Heart right ventricle (tissue), 16 donors: ENCODE data around the gene NR4A3. TPM values are rescaled to one million over a fixed set of nuclear protein-coding genes. Genes with fewer than 3 reads are reported as not detected.
"Not testable (repeated sequence)": the region's sequence is repeated elsewhere in the genome, so short reads cannot be mapped to it uniquely, and the experiment has no call there.

Experiments used
- ATAC-seq, 8 donors: fragments of 200-7000 bp; cut with Tn5 transposase; one replicate each; pipeline ENCODE4 v1.9.1; 2020; ENCODE audit warnings: mild to moderate bottlenecking in 8 of 8, moderate library complexity in 8 of 8, moderate number of reproducible peaks in 1 of 8
- DNase-seq, 2 donors: peaks; one replicate each; pipeline ENCODE4 v3.0.0-alpha.2; 2020
- H3K27ac ChIP-seq, 10 donors: fragments of 200-600 bp; sonication (generic) in 2 of 10; one replicate each; pipeline versions ENCODE4 v1.5.0 to v1.8.0; 2020 to 2022; ENCODE audit warnings: mild to moderate bottlenecking in 3 of 10
- H3K27me3 ChIP-seq, 7 donors: fragments of 200-600 bp; one replicate each; pipeline ENCODE4 v1.8.0; 2021 to 2022; ENCODE audit warnings: mild to moderate bottlenecking in 2 of 7
- H3K36me3 ChIP-seq, 9 donors: fragments of 200-600 bp; sonication (generic) in 1 of 9; one replicate each; pipeline versions ENCODE4 v1.5.0 to v1.8.0; 2020 to 2022; ENCODE audit warnings: mild to moderate bottlenecking in 2 of 9
- H3K4me1 ChIP-seq, 9 donors: fragments of 200-600 bp; sonication (generic) in 1 of 9; one replicate each; pipeline versions ENCODE4 v1.5.0 to v1.8.0; 2020 to 2022; ENCODE audit warnings: mild to moderate bottlenecking in 4 of 9
- H3K4me3 ChIP-seq, 10 donors: fragments of 200-600 bp; sonication (generic) in 2 of 10; one replicate each; pipeline versions ENCODE4 v1.5.0 to v1.8.0; 2020 to 2022; ENCODE audit warnings: mild to moderate bottlenecking in 7 of 10, moderate library complexity in 2 of 10
- H3K9me3 ChIP-seq, 11 donors: fragments of 200-600 bp in 10 of 11; sonication (generic) in 2 of 11; one replicate each; pipeline versions ENCODE4 v1.5.0 to v1.8.0; 2013 to 2022; ENCODE audit warnings: mild to moderate bottlenecking in 2 of 11, control low read depth in 1 of 11, moderate library complexity in 1 of 11
- CTCF ChIP-seq, 9 donors: fragments of 200-600 bp; sonication (generic) in 2 of 9; IDR thresholded peaks; one replicate each; pipeline versions ENCODE4 v1.5.0 to v1.8.0; 2021 to 2022; ENCODE audit warnings: antibody characterized with exemption in 9 of 9, mild to moderate bottlenecking in 5 of 9, moderate library complexity in 1 of 9
- WGBS, 2 donors: extraction: QIAGEN DNeasy Blood & Tissue Kit; methylation state at CpG; one replicate each; pipeline ENCODE4 v1.1.7; 2013; ENCODE audit warnings: inconsistent platforms in 1 of 2; 5-methylcytosine and 5-hydroxymethylcytosine counted together
- intact Hi-C, 10 donors: fragments of 100-400 bp; cut with DNase I; formaldehyde crosslinking; loops; one replicate each; pipeline versions ENCODE4 v1.11.1 to v1.14.2; 2022
- polyA plus RNA-seq, 2 donors: library from polyadenylated mRNA; stranded (reverse); fragments of 200-250 nt; gene quantifications; one replicate each; pipeline ENCODE4 v1.2.3, GENCODE V29; 2013
- total RNA-seq, 10 donors: library from RNA; stranded (reverse); fragmentation: NEBNext Ultra II Directional in 3 of 10; extraction: Animal tissue kit (Norgen Biotek cat#: 25700) in 3 of 10; gene quantifications; one replicate each; pipeline versions ENCODE4 v1.2.1 to v1.2.4, GENCODE V29; 2021 to 2023
- donor health status: Arrhythmogenic right ventricular cardiomyopathy.
- donor health status: ischemic (EF 13 %, LVEDD 7.1; RV severe dilation, severe dysfunction).
- donor health status: healthy with polysubstance abuse.
- donor health status: DM: no; HTN: yes; CAD: no.
- donor health status: DM: no; HTN: no; CAD: no.
- donor health status: ischemic (EF 25% LVEDD 6.9; RV normal size, moderate dysfunction).
- donor health status: ischemic (EF 25% LVEDD 5.7; RV mildly dilated, moderate dysfunction).
- donor health status: healthy.
- donor health status: DM: yes; HTN: yes; CAD: no.
- donor health status: Ischemic cardiomyopathy.
- donor health status: ischemic (EF 35%, LVEDD 5.7; RV mildly dilated, moderate dysfunction).
- donor health status: nonischemic (EF 11% LVEDD 7.7; RV severe dilation, severe dysfunction).
- donor health status: DM: yes; HTN: yes; CAD: no.
- donor health status: PGD.
- donor health status: ischemic (EF 29% LVEDD 5.4; RV normal size, mild dysfunction).
- donor health status: nonischemic (EF 23%, LVEDD 6.1; RV moderate dilation, normal function).

Gene NR4A3
- total and polyA plus RNA-seq, 12 donors = 2.6 to 148 (median 11.6) TPM

- WGBS, 2 donors = 69 to 77% methylated on average over 2 of the region's 2 CpGs
- ATAC-seq = no peak
- intact Hi-C loops = no loop called here
Observed at GRCh38 chr9:99850736-99851499, 29.2 kb downstream of the NR4A3 start.

DNA sequence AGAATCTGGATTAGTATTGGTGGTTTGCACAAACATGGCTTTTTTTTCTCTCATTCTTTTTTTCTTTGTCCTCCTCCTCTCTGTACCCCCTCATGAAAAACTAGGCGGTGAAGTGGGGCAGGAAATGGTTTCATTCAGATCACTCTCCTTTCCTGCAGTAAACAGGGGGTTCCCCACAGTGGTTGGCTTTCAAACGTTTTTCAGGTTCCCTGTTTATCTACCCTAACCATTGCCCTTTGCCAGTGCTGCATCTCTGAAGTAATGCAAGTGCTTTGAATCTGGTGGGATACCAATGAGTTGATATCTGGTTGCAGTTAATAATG, 29.8 kb downstream of the NR4A3 start:
- Histone ChIP-seq H3K9me3 (no peaks in the 10 kb centered on the region), H3K27ac (no peak overlapping the region), H3K36me3 (peaks cover 0 to 41% (median 0%) of the 10 kb centered on the region in 9 donors), H3K27me3 (no peaks in the 10 kb centered on the region), H3K4me1 (peaks cover 0 to 5% (median 0%) of the 10 kb centered on the region in 9 donors), H3K4me3 (no peak overlapping the region)
- no peak for TF ChIP-seq CTCF (IDR thresholded peaks at IDR 0.05)
- no peak for ATAC-seq
- WGBS, 2 donors = 36 to 44% methylated on average over 2 of the region's 2 CpGs
- intact Hi-C loops = no loop called here
- DNase-seq = no peak

More at GRCh38 chr9:99850736-99851499, 29.2 kb downstream of the NR4A3 start:
- Histone ChIP-seq H3K27ac (no peak overlapping the region), H3K4me1 (peaks cover 0 to 5% (median 0%) of the 10 kb centered on the region in 9 donors), H3K4me3 (no peak overlapping the region), H3K27me3 (no peaks in the 10 kb centered on the region), H3K9me3 (no peaks in the 10 kb centered on the region), H3K36me3 (peaks cover 0 to 46% (median 0%) of the 10 kb centered on the region in 9 donors)
- DNase-seq = no peak
- TF ChIP-seq CTCF (IDR thresholded peaks at IDR 0.05) = no peak

- no peak overlapping the region for H3K4me3 ChIP-seq
- peaks cover 0 to 29% (median 0%) of the 10 kb centered on the region in 9 donors for H3K36me3 ChIP-seq
- no peak overlapping the region for H3K27ac ChIP-seq
- DNase-seq (no peak), ATAC-seq (no peak)
- no peak for TF ChIP-seq CTCF (IDR thresholded peaks at IDR 0.05)
- no peaks in the 10 kb centered on the region for H3K9me3 ChIP-seq
- peaks cover 0 to 5% (median 0%) of the 10 kb centered on the region in 9 donors for H3K4me1 ChIP-seq
- WGBS, 2 donors = 86 to 87% methylated on average over 4 of the region's 4 CpGs
- H3K27me3 ChIP-seq = no peaks in the 10 kb centered on the region
- intact Hi-C loops = no loop called here
Observed at GRCh38 chr9:99852617-99853016, 30.9 kb downstream of the NR4A3 start.

DNA sequence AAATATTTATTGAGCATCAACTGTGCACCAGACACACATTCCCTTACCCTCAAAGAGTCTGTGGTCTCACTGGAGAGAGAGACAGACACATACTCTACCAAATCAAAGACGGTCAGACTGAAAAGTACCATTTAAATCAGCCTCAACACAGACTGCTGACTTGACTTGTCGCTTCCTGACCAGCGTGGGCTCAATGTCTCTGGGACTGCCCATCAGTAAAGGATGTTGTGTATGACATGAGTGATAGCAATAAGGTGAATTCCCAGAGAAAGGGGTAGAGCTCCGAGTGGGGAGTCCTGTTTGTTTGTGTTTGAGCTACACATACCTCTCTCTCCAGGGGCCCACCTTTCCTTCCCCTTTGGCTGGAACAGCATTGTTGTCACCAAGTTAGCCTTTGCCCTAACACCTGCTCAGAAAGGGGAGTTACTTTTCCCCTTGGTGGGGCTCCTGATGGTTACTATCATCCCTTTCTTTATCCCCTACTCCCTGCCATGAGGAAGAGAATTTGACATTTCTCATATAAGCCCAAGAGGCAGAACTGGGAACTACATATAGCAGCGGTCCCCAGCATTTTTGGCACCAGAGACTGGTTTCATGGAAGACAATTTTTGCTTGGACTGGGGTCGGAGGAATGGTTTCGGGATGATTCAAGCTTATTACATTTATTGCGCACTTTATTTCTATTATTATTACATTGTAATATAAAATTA, 33.9 kb downstream of the NR4A3 start:
- WGBS, 2 donors = 87 to 88% methylated on average over 8 of the region's 8 CpGs
- peaks cover 0 to 9% (median 0%) of the 10 kb centered on the region in 9 donors for H3K36me3 ChIP-seq
- peak in 1 of 8 donors; percentile 6 for ATAC-seq

DNA sequence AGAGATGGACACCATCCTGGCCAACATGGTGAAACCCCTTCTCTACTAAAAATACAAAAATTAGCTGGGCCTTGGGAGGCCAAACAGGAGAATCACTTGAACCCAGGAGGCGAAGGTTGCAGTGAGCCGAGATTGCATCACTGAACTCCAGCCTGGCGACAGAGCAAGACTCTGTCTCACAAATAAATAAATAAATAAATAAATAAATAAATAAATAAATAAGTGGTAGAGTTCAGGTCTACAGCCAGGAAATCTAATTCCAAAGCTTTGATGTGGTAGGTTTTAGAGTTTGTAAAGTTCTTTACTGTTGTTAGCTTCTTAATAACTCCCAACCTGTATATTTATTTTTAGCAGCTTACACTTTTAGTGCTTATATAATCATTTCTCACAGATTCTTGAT, 35.9 kb downstream of the NR4A3 start:
- DNase-seq, intact Hi-C loops, ATAC-seq, H3K27me3 ChIP-seq, H3K27ac ChIP-seq, H3K36me3 ChIP-seq, H3K4me1 ChIP-seq, H3K9me3 ChIP-seq, H3K4me3 ChIP-seq: not testable (repeated sequence)
- WGBS, 2 donors = 95 to 96% methylated on average over 3 of the region's 3 CpGs

More for the DNA sequence above, 33.9 kb downstream of the NR4A3 start:
- Histone ChIP-seq H3K27me3 (no peaks in the 10 kb centered on the region), H3K9me3 (no peaks in the 10 kb centered on the region), H3K4me3 (no peak overlapping the region), H3K4me1 (peaks cover 0 to 5% (median 0%) of the 10 kb centered on the region in 9 donors), H3K27ac (no peak overlapping the region)
- DNase-seq = no peak
- intact Hi-C loops = no loop called here
- TF ChIP-seq CTCF (IDR thresholded peaks at IDR 0.05) = no peak
